ENCODE data around the gene RAMP1.

Gene RAMP1

GRCh38 chr2:237854295-237854694 lies 5.1 kb upstream of the RAMP1 start:
- DNase-seq (ENCODE audit: low read depth) = no peak
- TF ChIP-seq, protein P1, sequence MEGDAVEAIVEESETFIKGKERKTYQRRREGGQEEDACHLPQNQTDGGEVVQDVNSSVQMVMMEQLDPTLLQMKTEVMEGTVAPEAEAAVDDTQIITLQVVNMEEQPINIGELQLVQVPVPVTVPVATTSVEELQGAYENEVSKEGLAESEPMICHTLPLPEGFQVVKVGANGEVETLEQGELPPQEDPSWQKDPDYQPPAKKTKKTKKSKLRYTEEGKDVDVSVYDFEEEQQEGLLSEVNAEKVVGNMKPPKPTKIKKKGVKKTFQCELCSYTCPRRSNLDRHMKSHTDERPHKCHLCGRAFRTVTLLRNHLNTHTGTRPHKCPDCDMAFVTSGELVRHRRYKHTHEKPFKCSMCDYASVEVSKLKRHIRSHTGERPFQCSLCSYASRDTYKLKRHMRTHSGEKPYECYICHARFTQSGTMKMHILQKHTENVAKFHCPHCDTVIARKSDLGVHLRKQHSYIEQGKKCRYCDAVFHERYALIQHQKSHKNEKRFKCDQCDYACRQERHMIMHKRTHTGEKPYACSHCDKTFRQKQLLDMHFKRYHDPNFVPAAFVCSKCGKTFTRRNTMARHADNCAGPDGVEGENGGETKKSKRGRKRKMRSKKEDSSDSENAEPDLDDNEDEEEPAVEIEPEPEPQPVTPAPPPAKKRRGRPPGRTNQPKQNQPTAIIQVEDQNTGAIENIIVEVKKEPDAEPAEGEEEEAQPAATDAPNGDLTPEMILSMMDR (conservative IDR thresholded peaks at IDR 0.05; ENCODE audit: low read depth, low read length) = no peak
- H3K4me3 ChIP-seq (ENCODE audit: low read length) = no peak overlapping the region

- TF ChIP-seq, protein P1 (conservative IDR thresholded peaks at IDR 0.05; ENCODE audit: low read depth, low read length) = no peak
- H3K4me3 ChIP-seq (ENCODE audit: low read length) = no peak overlapping the region
- no peak for DNase-seq (ENCODE audit: low read depth)
Observed at GRCh38 chr2:237857791-237858190, 1.6 kb upstream of the RAMP1 start.

DNA sequence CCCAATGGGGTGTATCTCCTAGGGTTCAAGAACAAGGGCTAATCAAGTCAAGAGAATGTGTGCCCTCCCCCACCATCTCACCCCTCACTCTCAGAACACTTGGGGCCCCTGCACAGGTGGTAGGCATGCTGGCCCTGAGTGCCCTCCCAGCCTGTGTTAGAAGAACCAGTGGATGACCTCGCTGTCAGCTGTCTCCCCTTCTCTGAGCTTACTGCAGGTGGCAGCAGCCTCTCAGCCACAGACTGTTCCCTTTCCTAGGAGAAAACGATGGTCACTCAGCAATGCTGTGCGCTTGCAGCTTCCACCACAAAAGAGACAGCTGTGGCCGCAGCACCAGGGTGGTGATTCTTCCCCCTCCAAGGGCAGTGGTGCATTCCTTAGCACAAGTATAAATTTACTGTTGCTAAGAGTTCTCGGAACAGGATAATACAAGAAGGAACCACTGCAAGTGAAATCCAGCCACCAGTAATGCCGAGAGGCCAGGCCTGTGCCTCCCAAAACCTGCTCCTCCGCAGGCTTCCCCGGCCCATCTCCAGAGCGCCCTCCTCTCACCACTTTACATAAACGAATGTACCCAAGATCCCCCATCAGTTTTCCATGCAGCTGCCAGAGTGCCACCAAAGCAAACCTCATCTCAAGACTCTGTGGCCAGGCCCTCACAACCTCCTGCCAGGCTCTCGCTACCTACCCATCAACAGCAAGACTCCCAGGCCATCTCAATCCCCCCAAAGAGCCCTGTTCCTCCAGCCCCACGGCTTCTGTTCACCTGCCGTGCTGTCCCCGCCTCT lies 935 bp upstream of the RAMP1 start:
- H3K4me3 ChIP-seq (ENCODE audit: low read length) = no peak overlapping the region
- peak; percentile 32 for DNase-seq (ENCODE audit: low read depth)
- TF ChIP-seq, protein P1 (conservative IDR thresholded peaks at IDR 0.05; ENCODE audit: low read depth, low read length) = peak; percentile 93

- DNase-seq (ENCODE audit: low read depth) = no peak
- H3K4me3 ChIP-seq (ENCODE audit: low read length) = peak overlapping the region; percentile 25
- TF ChIP-seq, protein P1 (conservative IDR thresholded peaks at IDR 0.05; ENCODE audit: low read depth, low read length) = no peak
Observed at GRCh38 chr2:237859082-237859433, 365 bp upstream of the RAMP1 start.

GRCh38 chr2:237860273-237860935 lies 981 bp downstream of the RAMP1 start:
- no peak overlapping the region for H3K4me3 ChIP-seq (ENCODE audit: low read length)
- DNase-seq (ENCODE audit: low read depth) = no peak
- TF ChIP-seq, protein P1 (conservative IDR thresholded peaks at IDR 0.05; ENCODE audit: low read depth, low read length) = no peak

DNA sequence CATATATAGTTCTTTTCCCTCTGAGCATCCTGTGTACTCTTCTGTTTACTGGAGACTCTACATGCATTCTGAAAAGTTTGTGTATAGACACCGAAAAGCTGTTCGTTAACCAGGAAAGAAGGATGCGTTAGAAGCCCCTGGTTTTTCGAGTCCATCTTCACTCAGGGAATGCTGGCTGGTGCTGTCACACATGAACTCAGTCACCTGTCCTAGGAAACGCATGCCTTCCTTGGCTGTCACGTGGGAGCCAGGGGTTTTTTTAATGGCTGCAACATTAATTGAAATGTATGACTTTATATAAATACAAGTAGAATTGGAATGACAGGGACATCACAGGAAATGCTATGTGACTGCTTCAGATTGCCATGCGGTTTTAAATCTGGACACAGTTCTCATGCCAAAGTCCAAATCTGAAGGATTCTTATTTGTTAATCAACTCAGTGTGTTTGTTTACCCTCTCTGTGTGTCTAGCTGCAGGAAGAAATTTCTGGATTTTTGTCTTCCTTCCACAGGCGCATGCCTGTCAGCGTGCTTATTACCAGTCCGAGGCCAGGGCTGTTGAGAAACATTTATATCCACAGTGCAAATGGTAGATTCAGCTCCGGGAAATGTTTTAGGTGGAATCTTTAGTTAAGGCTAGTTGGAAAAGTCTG lies 2.6 kb downstream of the RAMP1 start:
- no peak overlapping the region for H3K4me3 ChIP-seq (ENCODE audit: low read length)
- TF ChIP-seq, protein P1 (conservative IDR thresholded peaks at IDR 0.05; ENCODE audit: low read depth, low read length) = no peak
- no peak for DNase-seq (ENCODE audit: low read depth)

All from retinal pigment epithelial cell (primary cell).